Activated T-helper 1 cell treated with anti-CD3 and anti-CD28 coated beads, Interleukin-2, amount 50 U/mL, for 16 hours (primary cell): ENCODE results near the gene EPHB1.

ENCODE experiments used
- DNase-seq, 2 donors: peaks; one replicate each; pipeline ENCODE4 v3.0.0-alpha.2; 2020; ENCODE audit warnings: low read depth in 1 of 2, low spot score in 1 of 2

Gene EPHB1

DNA sequence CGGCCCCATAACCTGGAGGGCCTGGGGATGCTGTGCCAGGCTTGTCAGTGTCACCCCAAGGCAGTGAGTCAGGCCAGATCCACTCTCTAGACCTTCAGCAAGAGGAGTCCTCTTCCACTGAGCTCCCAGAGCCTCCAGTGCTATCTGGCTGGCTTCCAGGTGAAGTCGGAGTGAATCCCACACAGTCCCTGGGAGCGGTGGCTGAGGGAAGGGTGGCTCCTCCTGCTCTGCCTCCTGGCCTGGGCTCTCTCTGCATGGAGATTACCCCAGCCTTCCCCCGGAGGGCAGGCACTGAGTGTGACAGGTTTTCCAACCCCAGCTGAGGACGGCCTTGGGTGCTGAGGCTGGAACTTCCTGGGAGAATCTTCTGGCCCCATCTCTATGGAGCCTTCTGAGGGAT lies 82.7 kb downstream of the EPHB1 start:
- no peak for DNase-seq

DNA sequence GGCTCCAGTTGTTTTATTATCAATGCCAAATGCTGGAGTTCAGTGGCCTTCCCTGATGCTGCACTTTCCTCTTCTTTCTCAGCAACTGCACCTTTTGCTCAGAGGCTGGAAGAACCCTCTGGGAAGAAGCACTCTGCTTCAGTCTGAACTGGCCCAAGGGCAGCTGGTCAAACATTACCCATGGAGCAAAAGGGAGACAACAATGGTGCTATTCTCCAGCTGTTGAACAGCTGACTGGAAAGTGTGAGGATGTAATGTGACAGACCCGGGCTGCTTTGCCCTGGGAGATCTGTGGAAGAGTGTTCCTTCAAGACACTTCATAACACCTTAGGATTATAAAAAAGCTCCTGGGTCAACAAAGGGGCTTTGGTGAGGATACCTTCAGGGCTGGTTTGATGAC lies 84.9 kb downstream of the EPHB1 start:
- no peak for DNase-seq

DNA sequence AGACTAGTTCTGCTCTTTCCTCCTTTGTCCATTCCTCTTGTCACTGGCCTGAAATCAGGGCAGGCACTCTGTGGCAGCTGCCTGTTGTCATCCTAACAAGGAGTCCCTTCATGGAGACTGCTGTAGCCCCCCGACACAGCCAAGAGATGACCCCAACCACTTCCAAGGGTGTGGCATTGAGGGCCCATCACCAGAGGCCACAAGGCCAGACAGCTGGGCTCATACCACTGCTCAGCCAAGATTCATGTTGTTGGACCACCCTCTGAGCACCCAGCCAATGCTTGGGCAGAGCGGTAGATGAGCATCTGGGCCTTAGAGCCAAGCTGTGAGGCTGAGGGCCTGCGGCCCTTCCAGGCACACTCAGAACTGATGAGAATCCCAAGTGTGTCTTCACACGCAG lies 85.4 kb downstream of the EPHB1 start:
- no peak for DNase-seq

DNA sequence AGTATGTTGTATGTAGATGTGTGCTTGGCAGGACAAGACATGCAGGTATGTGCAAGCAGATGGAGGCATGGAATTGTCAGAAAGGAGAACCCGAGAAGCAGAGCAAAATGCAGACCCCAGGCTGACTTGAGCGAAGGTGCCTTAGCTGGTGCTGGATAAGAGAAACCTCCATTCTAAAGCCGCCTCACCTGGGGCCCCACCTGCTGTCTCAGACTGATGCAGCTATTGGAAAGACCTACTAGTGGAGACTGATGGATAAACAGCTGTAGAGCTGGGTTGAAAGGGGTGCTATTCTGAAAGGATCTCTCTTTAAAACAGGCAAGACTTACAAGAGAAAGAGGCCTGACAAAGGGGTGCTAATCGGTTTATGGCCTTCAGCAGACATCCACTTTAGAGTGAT lies 86.2 kb downstream of the EPHB1 start:
- no peak for DNase-seq

DNA sequence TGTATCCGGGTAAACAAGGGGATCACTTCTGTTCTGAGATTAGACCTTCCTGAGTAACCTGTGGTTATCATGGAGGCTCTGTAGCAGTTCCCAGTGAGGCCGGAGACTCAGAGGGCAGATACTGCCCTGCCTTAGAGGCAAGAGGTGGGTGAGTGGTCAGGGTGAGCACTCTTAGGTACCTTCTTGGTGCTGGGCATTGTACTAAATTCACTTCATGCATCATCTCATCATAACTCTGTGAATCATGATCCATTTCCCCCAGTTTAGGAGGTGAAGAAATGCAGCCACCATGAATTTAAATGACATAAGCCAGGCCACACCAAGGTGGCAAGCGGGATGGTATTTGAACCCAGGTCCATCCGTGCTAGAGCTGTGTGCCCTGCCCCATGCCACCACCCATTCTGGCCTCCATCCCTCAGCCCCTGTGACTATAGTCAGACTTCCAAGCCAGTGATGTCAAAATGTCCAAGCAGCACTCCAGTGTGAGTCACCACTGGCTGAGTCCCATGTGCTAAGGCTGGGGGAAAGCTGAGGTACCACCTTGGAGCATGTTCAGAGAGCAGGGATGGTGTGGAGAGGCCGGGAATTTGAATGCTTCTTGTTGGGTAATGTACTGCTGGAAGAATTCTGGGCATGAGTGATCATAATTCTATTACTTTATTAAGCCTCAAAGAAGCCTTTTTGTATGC lies 88.8 kb downstream of the EPHB1 start:
- no peak for DNase-seq

DNA sequence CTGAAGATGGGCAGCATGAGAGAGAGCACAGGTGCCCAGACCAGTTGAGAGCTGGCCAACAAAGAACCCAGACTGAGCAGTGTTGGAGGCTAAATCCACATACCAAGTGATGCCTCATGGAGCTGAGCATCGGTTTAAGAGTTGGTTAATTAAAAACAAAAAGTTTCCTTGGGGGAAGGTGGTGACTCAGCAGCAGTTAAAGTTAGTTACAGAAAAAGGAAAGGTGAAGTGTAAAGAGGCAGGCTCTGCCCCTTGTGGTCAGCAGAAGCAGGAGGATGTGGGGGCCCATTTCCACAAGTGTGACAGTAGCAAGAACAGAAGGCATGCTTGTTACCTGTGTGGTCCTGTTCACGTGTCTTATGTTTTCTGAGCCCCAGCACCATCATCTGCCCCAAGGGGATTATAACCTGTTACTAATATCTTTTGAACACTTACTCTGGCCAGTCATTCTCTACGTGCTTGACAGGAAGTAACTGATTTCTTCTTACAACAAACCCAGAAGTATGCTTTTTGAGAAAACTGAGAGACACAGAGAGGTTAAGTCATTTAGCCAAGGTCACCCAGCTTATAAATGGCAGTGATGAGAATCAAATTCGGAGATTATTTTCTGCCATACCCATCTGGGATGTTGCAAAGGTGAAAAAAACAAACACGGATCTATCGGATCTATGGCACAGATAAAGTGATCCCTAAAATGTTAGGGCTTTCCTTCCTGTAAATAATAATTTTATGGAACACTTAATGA lies 91.0 kb downstream of the EPHB1 start:
- DNase-seq: no peak

DNA sequence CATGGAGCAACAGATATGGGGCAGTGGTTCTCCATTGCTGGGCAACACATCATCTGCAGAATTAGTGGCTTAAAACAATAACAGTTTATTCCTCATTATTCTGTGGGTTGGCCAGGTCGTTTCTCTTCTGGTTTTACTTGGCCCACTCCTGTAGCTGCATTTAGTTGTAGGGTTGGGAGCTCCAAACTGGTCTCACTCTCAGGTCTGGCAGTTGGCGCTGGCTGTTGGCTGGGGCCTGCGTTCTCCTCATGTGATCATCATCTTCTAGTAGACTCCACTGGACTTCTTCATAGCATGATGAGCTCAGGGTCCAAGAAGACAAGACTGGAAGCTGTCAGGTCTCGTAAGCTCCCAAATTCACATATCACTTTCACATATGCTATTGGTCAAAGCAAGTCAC lies 91.9 kb downstream of the EPHB1 start:
- DNase-seq: no peak

DNA sequence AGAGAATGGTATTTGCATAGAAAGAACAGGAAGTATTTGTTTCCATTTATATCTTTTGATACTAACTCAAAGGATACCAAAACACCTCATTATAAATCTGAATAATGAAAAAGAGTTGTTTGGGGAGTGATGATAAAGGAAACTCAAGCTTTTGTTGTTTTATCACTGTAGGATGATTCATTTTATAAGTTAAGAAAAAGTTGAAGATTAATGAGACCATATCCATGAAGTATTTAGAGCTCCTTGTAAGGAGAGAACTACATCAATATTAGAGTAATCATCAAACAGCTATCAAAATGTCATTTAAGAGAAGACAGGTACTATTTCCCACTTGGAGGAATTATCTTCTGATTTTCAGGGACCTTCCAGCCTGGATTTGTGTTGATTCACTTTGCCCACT lies 92.5 kb downstream of the EPHB1 start:
- no peak for DNase-seq

DNA sequence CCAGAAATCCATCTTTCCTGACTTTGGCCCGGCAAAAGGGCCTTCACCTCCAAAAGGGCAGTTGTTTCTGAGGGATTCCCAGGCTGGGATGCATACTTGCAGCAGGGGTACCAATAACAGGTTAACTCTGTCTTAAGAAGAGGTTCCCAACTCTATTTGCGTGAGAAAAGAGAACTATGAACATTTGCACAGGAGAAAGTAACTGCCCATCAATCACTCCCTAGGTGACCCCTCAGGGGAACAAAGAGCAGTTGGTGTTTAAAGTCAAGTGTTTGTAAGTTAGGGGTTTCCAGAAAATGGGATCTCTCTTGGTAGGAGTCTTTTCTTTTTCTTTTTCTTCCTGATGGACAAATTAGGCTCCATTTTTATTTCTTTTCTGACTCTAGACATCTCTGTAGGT lies 97.3 kb downstream of the EPHB1 start:
- DNase-seq: no peak

DNA sequence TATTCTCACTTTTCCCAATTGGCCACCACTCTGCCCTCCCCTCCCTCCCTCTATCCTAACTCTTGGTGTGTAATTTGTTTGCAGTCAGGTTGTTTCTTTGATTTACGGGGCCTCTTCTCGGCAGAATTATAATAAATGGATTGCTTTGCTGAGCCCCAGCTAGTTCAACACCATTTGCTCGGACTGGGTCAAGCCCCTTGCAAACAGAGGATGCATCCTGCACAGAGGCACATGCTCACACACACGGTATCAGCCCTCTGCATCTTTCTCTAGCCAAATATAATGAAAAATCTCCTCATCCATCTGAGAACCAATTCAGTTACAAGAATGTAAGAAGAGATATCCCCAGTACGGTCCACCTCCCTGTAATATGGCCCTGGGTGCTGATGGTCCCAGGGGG lies 97.7 kb downstream of the EPHB1 start:
- no peak for DNase-seq

DNA sequence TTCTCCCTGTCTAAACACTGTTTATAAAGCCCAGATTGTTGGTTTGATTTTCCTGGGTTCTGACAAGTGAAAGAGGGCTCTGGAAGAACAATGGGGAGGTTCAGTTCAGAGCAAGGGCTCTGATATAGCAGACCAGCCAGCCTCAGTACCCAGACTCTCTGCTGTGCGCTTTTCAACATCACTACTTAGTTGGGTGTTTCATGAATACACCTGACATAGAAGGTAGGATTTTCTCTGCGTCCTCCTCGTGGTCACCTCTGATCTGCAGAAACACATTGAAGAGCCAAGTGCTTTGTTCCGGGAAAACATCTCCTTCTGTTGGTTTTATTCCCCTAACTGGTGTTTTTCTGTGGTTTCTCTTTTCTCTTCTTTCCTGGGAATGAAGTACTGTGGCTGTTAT lies 99.5 kb downstream of the EPHB1 start:
- no peak for DNase-seq

DNA sequence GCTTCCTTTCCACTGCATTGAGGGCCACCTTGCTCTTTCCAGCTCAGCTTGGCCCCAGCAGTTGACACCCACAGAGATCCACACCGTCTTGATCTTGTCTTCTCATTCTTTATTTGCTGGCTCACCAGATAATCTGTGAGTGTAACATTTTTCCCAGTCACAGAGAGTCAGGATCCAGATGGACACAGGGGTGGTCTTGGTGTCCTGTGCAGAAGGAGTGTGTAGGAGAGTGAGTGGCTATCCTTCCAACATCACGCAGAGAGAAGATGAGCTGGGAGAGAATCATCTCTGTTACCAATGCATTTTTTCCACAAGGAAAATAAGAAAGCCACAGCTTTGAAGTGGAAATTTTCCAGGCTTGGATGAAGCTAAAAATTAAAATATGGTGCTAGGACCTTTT lies 100.1 kb downstream of the EPHB1 start:
- DNase-seq: no peak

DNA sequence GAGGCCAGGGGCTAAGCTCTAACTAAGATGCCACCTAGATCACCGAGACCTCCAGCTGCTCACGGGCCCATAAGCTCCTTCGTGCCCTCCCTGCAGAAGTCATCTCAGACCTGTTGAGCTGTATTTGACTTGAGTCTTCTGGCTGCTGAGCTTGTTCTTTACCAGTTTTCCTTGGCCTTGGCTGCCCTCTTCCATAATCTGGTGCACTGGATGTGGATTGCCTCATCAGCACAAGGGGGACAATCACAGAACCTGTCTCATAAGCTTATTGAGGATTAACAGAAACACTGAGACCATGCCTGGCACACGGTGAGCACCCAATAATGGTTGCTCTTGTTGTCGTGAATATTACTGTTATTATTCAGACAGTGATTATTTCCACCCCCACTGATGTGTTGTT lies 101.1 kb downstream of the EPHB1 start:
- no peak for DNase-seq

DNA sequence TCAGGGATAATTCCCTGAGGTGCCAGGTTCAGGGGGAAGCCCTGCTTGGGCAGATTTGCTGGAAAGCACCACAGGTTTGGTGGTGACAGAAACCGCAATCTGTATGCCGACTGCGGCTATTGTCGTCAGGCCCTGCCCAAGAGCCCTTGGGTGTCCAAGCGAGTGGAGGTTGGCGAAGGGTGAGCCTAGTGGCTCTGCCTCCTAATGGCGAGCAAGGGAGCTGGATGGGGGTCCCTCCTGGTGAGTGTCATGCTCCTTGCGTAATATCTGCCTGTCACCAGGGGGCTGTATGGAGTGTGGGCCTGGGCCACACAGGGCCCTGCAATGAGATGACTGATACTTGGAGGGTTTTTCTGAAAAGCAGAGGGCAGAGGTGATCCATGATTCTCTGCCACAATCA lies 101.6 kb downstream of the EPHB1 start:
- no peak for DNase-seq

DNA sequence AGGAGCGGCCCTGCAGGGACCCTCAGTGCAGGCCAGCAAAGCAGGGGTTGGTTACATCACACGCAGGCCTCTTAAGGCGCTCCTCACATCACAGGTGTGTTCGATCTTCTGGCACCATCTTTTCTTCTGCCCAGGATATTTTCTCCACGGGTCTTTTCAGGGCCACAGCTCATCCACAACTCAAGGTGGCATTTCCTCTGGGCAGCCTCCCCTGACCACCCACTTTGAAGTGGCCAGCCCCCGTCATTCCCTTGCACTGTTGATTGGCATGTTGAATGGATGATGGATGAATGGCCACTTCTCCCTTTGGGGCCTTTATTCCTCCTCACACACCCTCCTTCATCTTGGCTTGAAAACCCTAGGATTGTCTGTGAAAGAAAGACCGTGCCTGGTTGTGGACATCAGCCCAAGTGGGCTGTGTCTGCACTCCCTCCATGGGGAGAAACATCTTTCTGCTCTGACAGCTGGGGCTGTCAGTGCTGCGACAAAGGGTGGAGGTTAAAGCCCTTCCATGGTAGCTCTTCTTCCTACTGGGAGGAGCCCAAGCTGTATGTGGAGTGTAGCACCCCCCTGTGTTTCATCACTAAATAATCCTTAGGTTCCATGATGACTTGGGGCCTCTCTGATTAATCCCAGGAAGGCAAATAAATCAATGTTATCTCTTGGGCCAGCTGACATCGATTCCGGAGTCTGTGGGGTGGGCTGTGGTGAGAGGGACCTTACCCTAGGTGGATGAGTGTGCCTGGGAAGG lies 102.5 kb downstream of the EPHB1 start:
- no peak for DNase-seq

DNA sequence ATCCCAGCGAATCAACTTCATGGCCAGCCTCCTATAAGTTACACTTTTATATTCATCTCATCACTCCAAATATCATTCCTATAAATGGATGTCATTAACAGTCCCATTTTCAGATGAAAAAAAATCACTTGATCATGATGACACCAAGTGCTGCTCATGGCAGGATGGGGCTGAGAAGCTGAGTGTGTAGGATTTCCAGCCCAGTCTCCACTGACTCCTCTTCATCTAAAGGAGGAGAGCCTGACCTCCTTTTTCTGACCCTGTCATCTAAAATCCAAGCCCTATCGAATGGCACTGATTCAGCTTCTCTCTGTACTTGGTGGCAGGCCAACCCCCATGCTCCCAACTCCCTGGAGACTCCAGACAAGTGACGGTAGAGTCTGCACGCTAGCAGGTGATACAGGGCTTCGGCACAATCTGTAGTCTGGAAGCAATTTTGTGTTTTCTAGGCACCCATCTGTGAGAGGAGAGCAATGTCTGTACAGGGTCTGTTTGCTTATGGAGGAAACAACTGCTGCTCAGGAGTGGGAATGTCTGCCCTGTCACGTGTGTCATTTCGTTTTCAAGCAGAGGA lies 103.2 kb downstream of the EPHB1 start:
- no peak for DNase-seq

DNA sequence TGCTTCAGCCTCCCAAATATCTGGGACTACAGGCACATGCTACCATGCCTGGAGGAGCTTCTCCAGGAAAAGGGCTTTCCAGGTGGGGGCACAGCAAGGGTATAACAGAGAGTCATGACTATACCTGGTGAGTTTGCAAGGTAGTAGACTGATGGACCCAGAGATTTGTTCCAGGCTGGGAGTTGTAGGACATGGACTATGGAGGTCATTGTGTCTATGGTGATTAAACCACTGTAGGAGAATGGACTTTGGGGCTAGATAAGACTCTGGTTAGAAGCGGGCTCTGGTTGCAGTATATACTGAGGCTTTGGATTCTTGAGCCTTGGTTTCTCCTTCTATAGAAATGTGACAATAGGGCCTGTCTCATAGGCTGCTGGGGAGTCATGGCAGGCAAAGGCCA lies 104.7 kb downstream of the EPHB1 start:
- DNase-seq: no peak

DNA sequence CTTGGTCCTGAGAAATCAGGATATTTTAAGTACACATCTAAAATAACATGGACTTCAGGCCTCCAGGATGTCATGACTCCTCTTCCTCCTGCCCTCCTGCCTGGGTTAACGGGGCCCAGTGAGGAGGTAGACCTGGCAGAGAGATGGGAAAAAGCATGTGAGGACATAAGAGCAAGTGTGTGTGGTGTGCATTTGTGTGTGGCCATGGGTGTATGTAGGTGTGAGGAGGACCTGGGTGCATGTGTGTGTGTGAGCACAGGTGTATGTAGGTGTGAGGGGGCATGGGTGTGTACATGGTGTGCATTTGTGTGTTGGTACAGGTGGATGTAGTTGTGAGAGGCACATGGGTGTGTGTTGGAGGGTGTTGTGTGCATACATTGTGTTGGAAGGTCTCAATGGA lies 105.4 kb downstream of the EPHB1 start:
- no peak for DNase-seq

DNA sequence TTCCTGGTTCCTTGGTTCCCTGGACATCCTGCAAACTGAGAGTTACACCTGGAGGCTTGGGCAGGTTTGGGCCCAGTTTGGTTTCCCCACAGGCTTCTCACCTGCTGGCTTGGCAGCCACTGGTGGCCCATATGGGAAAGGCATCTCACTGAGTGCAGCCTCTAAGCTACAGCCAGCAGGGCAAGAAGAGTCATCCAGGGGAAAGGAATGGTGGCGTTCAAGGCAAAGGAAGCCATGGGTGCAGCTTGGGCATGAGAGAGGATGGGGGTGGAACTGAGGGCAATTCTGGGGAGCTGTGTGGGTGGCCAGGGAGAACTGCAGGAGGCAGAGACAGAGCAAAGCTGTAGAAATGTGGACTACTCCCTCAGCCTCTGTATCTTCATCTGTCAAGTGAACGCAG lies 106.4 kb downstream of the EPHB1 start:
- no peak for DNase-seq

DNA sequence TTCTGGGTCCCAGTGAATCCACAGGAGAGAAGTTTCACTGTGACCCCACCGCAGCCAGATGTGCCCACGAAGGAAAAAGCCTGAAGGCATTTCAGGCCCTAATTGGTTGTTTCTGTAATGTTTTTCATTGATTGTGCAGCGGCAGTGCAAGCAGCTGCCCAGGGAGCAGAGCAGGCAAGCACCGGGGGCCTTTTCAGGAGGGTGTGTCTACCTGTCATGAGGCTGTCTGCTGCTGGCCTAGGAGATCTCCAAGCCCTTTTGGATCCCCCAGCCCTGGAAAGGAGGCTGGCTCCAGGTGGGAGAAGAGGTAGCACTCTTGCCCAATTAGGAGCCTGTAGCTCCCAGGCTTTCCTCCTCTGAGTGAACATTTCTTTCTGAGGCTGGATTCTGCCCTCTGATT lies 108.8 kb downstream of the EPHB1 start:
- no peak for DNase-seq

DNA sequence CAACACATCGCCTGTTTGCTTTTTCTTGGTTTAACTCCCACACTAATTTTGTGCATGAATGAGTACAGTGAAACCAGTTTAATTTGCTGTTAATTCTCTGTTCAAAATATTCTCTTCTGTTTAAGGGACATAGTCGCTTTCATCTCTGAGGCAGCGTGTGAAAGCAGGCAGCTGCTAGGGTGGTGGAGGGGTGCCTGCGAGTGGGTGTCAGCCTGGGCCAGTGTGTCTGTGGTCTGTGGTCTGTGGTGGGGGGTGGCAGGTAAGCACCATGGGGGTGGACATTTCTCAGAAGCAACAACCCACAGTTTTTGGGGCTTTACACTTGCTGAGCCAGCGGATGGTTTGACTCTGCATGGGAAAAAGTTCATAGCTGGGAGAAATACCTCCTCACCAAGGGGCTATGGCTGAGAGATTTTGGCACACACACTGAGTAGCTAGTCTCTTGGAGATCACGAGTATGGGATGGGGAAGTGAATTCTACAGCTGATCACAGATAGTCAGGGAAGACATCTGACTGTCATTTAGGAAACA lies 109.2 kb downstream of the EPHB1 start:
- no peak for DNase-seq
